HCT116 (cell line): Measurements from ENCODE around the gene SMPX. TPM values are rescaled to one million over a fixed set of nuclear protein-coding genes. Genes with fewer than 3 reads are reported as not detected.

Source experiments
- ATAC-seq: fragments of 200-7000 bp; cut with Tn5 transposase; 2 replicates; pipeline ENCODE4 v1.9.1; 2020; ENCODE audit warnings: mild to moderate bottlenecking, moderate library complexity
- BruUV-seq: library from RNA; stranded (reverse); fragments of 400-500 nt; replicated peaks from 2 replicates; lab custom pipeline; 2021; lab: Mats Ljungman, UMichigan
- CTCF ChIA-PET: fragments of 300-600 bp; sonication (Branson Sonifier 250); formaldehyde crosslinking; loops from one replicate; lab custom pipeline; 2021; ENCODE audit warnings: antibody characterized with exemption; lab: Charles Lee
- POLR2A ChIA-PET: fragments of 300-600, 350-600 bp; sonication (Branson Sonifier 250); formaldehyde crosslinking; loops from one replicate; lab custom pipeline; 2021; ENCODE audit warnings: antibody characterized with exemption; lab: Charles Lee
- RAD21 ChIA-PET, 2 experiments: fragments of 300-600 bp; sonication (Branson Sonifier 250); formaldehyde crosslinking; loops; one replicate each; lab custom pipeline; 2023; ENCODE audit warnings: low total read pairs in 2 of 2; ENCODE audit not compliant: uncharacterized antibody in 2 of 2, unreplicated experiment in 2 of 2, low non-redundant PET in 1 of 2; lab: Charles Lee
- DNase-seq: peaks from one replicate; pipeline ENCODE4 v3.0.0-alpha.2; 2010; ENCODE audit warnings: low read depth, low spot score
- H2AFZ ChIP-seq: fragments of 200-600 bp; shearing (Covaris generic), sonication (generic); 2 replicates; pipeline ENCODE4 v1.6.1; 2017; ENCODE audit warnings: low read depth, mixed run types, mixed read lengths, antibody characterized with exemption, low read length; ENCODE audit not compliant: poor library complexity, severe bottlenecking
- H3K27ac ChIP-seq: 2 replicates; pipeline ENCODE4 v1.5.1; 2012; ENCODE audit warnings: low read depth, low read length
- H3K27me3 ChIP-seq: fragments of 200-600 bp; sonication (generic); 2 replicates; pipeline ENCODE4 v1.6.1; 2016; ENCODE audit warnings: mixed run types, low read length, mixed read lengths; ENCODE audit not compliant: insufficient read depth
- H3K36me3 ChIP-seq, 2 experiments: fragments of 200-500 bp in 1 of 2; fragments of 200-600 bp in 1 of 2; sonication (Bioruptor generic) in 1 of 2; sonication (generic) in 1 of 2; 2 replicates each; pipeline versions ENCODE4 v1.5.1 to v1.6.1; 2014 to 2016; ENCODE audit warnings: low read length in 2 of 2, inconsistent platforms in 1 of 2, mixed read lengths in 1 of 2, mixed run types in 1 of 2; ENCODE audit not compliant: insufficient read depth in 2 of 2, control insufficient read depth in 1 of 2
- H3K4me1 ChIP-seq, 2 experiments: fragments of 200-600 bp in 1 of 2; sonication (generic) in 1 of 2; 2 replicates each; pipeline versions ENCODE4 v1.5.1 to v1.6.1; 2012 to 2017; ENCODE audit warnings: low read length in 2 of 2, inconsistent platforms in 1 of 2, mild to moderate bottlenecking in 1 of 2, mixed read lengths in 1 of 2, mixed run types in 1 of 2, moderate library complexity in 1 of 2; ENCODE audit not compliant: insufficient read depth in 2 of 2, control insufficient read depth in 1 of 2
- H3K4me2 ChIP-seq: fragments of 200-600 bp; sonication (generic); 2 replicates; pipeline ENCODE4 v1.6.1; 2017; ENCODE audit warnings: mixed run types, low read length, mixed read lengths
- H3K4me3 ChIP-seq, 2 experiments: fragments of 200-600 bp in 1 of 2; sonication (generic) in 1 of 2; replicated peaks in 1 of 2; 2 replicates each; pipeline ENCODE4 v1.5.1; 2011 to 2016; ENCODE audit warnings: low read length in 2 of 2, control low read depth in 1 of 2, low read depth in 1 of 2, mild to moderate bottlenecking in 1 of 2, mixed read lengths in 1 of 2, mixed run types in 1 of 2
- H3K79me2 ChIP-seq: fragments of 200-600 bp; sonication (generic); 2 replicates; pipeline ENCODE4 v1.6.1; 2017; ENCODE audit warnings: mild to moderate bottlenecking, mixed run types, low read length, moderate library complexity, mixed read lengths; ENCODE audit not compliant: insufficient read depth
- H3K9ac ChIP-seq: fragments of 200-600 bp; sonication (generic); 2 replicates; pipeline ENCODE4 v1.6.1; 2016; ENCODE audit warnings: low read length, mixed read lengths
- H3K9me2 ChIP-seq: fragments of 200-600 bp; sonication (generic), shearing (Covaris generic); 2 replicates; pipeline ENCODE4 v1.6.1; 2017; ENCODE audit warnings: mixed run types, mild to moderate bottlenecking, moderate library complexity; ENCODE audit not compliant: insufficient read depth
- H3K9me3 ChIP-seq, 2 experiments: fragments of 200-500 bp in 1 of 2; fragments of 200-600 bp in 1 of 2; sonication (Bioruptor generic) in 1 of 2; sonication (generic) in 1 of 2; 2 replicates each; pipeline ENCODE4 v1.6.1; 2014 to 2017; ENCODE audit warnings: low read length in 2 of 2, mixed read lengths in 2 of 2, inconsistent platforms in 1 of 2, low read depth in 1 of 2, mild to moderate bottlenecking in 1 of 2, mixed run types in 1 of 2, moderate library complexity in 1 of 2; ENCODE audit not compliant: control insufficient read depth in 1 of 2, insufficient read depth in 1 of 2
- H4K20me1 ChIP-seq: fragments of 200-600 bp; sonication (generic), shearing (Covaris generic); 2 replicates; pipeline ENCODE4 v1.6.1; 2017; ENCODE audit warnings: mixed run types, mild to moderate bottlenecking, moderate library complexity; ENCODE audit not compliant: insufficient read depth
- CBX3 ChIP-seq: IDR thresholded peaks from 2 replicates; pipeline ENCODE4 v1.6.1; 2012; ENCODE audit warnings: low read depth
- CEBPB ChIP-seq: IDR thresholded peaks from 2 replicates; pipeline ENCODE4 v1.6.1; 2012; ENCODE audit warnings: low read depth
- EGR1 ChIP-seq: IDR thresholded peaks from 2 replicates; pipeline ENCODE4 v1.6.1; 2012; ENCODE audit warnings: low read depth
- ELF1 ChIP-seq: IDR thresholded peaks from 2 replicates; pipeline ENCODE4 v1.6.1; 2012; ENCODE audit warnings: low read depth, borderline replicate concordance
- EZH2 ChIP-seq: fragments of 200-600 bp; sonication (generic); IDR thresholded peaks from 2 replicates; pipeline ENCODE4 v1.6.1; 2017; ENCODE audit warnings: antibody characterized with exemption, mixed run types
- JUND ChIP-seq: IDR thresholded peaks from 2 replicates; pipeline ENCODE4 v1.6.1; 2012
- MAX ChIP-seq: IDR thresholded peaks from 2 replicates; pipeline ENCODE4 v1.6.1; 2012
- POLR2AphosphoS5 ChIP-seq: IDR thresholded peaks from 2 replicates; pipeline ENCODE4 v1.6.1; 2011; ENCODE audit warnings: mild to moderate bottlenecking, low read depth, low read length, moderate library complexity
- RAD21 ChIP-seq: IDR thresholded peaks from 2 replicates; pipeline ENCODE4 v1.6.1; 2012; ENCODE audit warnings: low read depth, mild to moderate bottlenecking
- REST ChIP-seq: IDR thresholded peaks from 2 replicates; pipeline ENCODE4 v1.6.1; 2012; ENCODE audit warnings: low read depth
- SP1 ChIP-seq: IDR thresholded peaks from 2 replicates; pipeline ENCODE4 v1.6.1; 2012; ENCODE audit warnings: low read depth
- SRF ChIP-seq: IDR thresholded peaks from 2 replicates; pipeline ENCODE4 v1.6.1; 2012; ENCODE audit warnings: low read depth
- TCF7L2 ChIP-seq: IDR thresholded peaks from 2 replicates; pipeline ENCODE4 v1.7.0; 2011; ENCODE audit warnings: borderline replicate concordance, inconsistent platforms; ENCODE audit not compliant: insufficient read depth, insufficient read length; ENCODE audit errors: extremely low read depth
- YY1 ChIP-seq: IDR thresholded peaks from 2 replicates; pipeline ENCODE4 v1.6.1; 2011; ENCODE audit warnings: low read length, low read depth, moderate library complexity, mild to moderate bottlenecking; ENCODE audit not compliant: insufficient replicate concordance; ENCODE audit errors: extremely low read depth
- intact Hi-C: fragments of 100-400 bp; cut with micrococcal nuclease; formaldehyde crosslinking; loops from 2 replicates; pipeline ENCODE4 v1.10.0; 2022
- total RNA-seq: library from RNA; stranded (reverse); gene quantifications from one replicate; pipeline ENCODE4 v1.2.1, GENCODE V29; 2021; ENCODE audit not compliant: unreplicated experiment
- TF ChIP-seq, protein P1 (sequence below), 3 experiments: fragments of 200-600 bp in 1 of 3; sonication (generic) in 1 of 3; IDR thresholded peaks in 2 of 3; conservative IDR thresholded peaks in 1 of 3; 2 replicates each; pipeline ENCODE4 v1.5.1; 2012 to 2017; ENCODE audit warnings: low read depth in 2 of 3, low read length in 2 of 3, antibody characterized with exemption in 1 of 3, borderline replicate concordance in 1 of 3, control low read depth in 1 of 3, mild to moderate bottlenecking in 1 of 3, mixed read lengths in 1 of 3, mixed run types in 1 of 3, moderate library complexity in 1 of 3; ENCODE audit not compliant: insufficient read depth in 1 of 3
- TF ChIP-seq, protein P2 (sequence below): IDR thresholded peaks from 2 replicates; pipeline ENCODE4 v1.6.1; 2011; ENCODE audit warnings: mild to moderate bottlenecking, low read length, moderate library complexity; ENCODE audit not compliant: insufficient replicate concordance; ENCODE audit errors: extremely low read depth
- TF ChIP-seq, protein P3 (sequence below): IDR thresholded peaks from 2 replicates; pipeline ENCODE4 v1.6.1; 2012

The SMPX gene
- total RNA-seq, 1 experiment from 2014 or later, result 0.59 TPM

DNA sequence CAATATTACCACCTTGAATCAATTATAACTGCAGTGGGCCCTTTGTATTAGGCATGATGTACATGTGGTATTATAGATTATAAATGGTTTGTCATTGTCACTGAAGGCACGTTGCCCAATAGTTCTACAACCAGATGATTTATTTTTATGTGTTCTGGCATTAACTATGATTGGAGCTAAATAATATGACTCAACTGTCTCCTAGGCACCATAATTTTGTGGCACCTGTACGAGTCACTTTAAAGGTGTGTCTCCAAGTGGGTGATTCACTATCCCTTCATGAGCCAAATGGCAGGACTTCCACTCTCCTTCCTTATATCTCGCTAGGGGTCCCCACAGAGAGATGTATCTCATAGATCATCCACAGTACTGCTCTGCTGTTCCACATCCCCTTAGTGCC lies 6.1 kb upstream of the SMPX start:
- Histone ChIP-seq H3K9ac (no peak overlapping the region), H3K27ac (no peak overlapping the region)
- RAD21 ChIA-PET, result no interaction called here

More for the DNA sequence above, 6.1 kb upstream of the SMPX start:
- no peak overlapping the region for H2AFZ ChIP-seq
- no peak for TF ChIP-seq REST
- TF ChIP-seq, protein P1, sequence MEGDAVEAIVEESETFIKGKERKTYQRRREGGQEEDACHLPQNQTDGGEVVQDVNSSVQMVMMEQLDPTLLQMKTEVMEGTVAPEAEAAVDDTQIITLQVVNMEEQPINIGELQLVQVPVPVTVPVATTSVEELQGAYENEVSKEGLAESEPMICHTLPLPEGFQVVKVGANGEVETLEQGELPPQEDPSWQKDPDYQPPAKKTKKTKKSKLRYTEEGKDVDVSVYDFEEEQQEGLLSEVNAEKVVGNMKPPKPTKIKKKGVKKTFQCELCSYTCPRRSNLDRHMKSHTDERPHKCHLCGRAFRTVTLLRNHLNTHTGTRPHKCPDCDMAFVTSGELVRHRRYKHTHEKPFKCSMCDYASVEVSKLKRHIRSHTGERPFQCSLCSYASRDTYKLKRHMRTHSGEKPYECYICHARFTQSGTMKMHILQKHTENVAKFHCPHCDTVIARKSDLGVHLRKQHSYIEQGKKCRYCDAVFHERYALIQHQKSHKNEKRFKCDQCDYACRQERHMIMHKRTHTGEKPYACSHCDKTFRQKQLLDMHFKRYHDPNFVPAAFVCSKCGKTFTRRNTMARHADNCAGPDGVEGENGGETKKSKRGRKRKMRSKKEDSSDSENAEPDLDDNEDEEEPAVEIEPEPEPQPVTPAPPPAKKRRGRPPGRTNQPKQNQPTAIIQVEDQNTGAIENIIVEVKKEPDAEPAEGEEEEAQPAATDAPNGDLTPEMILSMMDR (IDR thresholded peaks at IDR 0.05 in 2 of 3, conservative IDR thresholded peaks at IDR 0.05 in 1 of 3; ENCODE audit: borderline replicate concordance in 1 of 3, insufficient read depth in 1 of 3, low read depth in 2 of 3, low read length in 2 of 3), result no peak
- TF ChIP-seq CBX3, result no peak
- no peak for TF ChIP-seq EZH2
- TF ChIP-seq SRF, result no peak
- no peak for TF ChIP-seq POLR2AphosphoS5
- TF ChIP-seq YY1, result no peak
- no peak for TF ChIP-seq CEBPB
- TF ChIP-seq, protein P2, sequence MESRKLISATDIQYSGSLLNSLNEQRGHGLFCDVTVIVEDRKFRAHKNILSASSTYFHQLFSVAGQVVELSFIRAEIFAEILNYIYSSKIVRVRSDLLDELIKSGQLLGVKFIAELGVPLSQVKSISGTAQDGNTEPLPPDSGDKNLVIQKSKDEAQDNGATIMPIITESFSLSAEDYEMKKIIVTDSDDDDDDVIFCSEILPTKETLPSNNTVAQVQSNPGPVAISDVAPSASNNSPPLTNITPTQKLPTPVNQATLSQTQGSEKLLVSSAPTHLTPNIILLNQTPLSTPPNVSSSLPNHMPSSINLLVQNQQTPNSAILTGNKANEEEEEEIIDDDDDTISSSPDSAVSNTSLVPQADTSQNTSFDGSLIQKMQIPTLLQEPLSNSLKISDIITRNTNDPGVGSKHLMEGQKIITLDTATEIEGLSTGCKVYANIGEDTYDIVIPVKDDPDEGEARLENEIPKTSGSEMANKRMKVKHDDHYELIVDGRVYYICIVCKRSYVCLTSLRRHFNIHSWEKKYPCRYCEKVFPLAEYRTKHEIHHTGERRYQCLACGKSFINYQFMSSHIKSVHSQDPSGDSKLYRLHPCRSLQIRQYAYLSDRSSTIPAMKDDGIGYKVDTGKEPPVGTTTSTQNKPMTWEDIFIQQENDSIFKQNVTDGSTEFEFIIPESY, result no peak
- TF ChIP-seq SP1, result no peak
- no peak for TF ChIP-seq TCF7L2
- no peak for TF ChIP-seq RAD21
- TF ChIP-seq ELF1, result no peak
- TF ChIP-seq, protein P3, sequence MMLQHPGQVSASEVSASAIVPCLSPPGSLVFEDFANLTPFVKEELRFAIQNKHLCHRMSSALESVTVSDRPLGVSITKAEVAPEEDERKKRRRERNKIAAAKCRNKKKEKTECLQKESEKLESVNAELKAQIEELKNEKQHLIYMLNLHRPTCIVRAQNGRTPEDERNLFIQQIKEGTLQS, result no peak
- no peak for TF ChIP-seq MAX
- TF ChIP-seq JUND, result no peak
- TF ChIP-seq EGR1, result no peak
- ATAC-seq, result no peak; the same call in 1 of the 2 replicates
- no peak overlapping the region for H3K4me2 ChIP-seq
- no peaks in the 10 kb centered on the region for H3K9me2 ChIP-seq
- H3K4me1 ChIP-seq, result peaks cover 0 to 5% of the 10 kb centered on the region in 2 experiments; a peak in 1 of 4 replicates
- no TSS peak for BruUV-seq
- H3K4me3 ChIP-seq, result no peak overlapping the region
- H4K20me1 ChIP-seq, result no peaks in the 10 kb centered on the region
- ChIA-PET CTCF (no interaction called here), POLR2A (no interaction called here)
- no peaks in the 10 kb centered on the region for H3K36me3 ChIP-seq
- intact Hi-C loops, result no loop called here
- H3K9me3 ChIP-seq, result no peaks in the 10 kb centered on the region
- no peak for DNase-seq
- H3K27me3 ChIP-seq, result no peaks in the 10 kb centered on the region
- no peaks in the 10 kb centered on the region for H3K79me2 ChIP-seq
